ENCODE measurements around the gene CIC. TPM values are rescaled to one million over a fixed set of nuclear protein-coding genes. Genes with fewer than 3 reads are reported as not detected.

CIC gene
- total and polyA plus RNA-seq, 2 of the 13 experiments (the other 11 are each of a cell fraction or from before 2014, with no cell fraction given): 5.9 to 8.0 TPM

- TF ChIP-seq ATF1 (CRISPR knock-in tag; IDR thresholded peaks at IDR 0.05) (peak; percentile 92), HNRNPK (IDR thresholded peaks at IDR 0.05; ENCODE audit: low read depth, low read length, poor library complexity, severe bottlenecking) (no peak), ZC3H4 (CRISPR knock-in tag; IDR thresholded peaks at IDR 0.05; ENCODE audit: borderline replicate concordance) (no peak), TFDP2 (CRISPR knock-in tag; IDR thresholded peaks at IDR 0.05) (peak; percentile 64), ZNF33B (CRISPR knock-in tag; IDR thresholded peaks at IDR 0.05) (no peak; the same call in 1 of the 2 replicates), HDAC2 (CRISPR knock-in tag; IDR thresholded peaks at IDR 0.05) (peak; percentile 38; the same call in 1 of the 2 replicates), ZNF784 (CRISPR knock-in tag; IDR thresholded peaks at IDR 0.05; ENCODE audit: borderline replicate concordance) (0 out of 2 replicates have a peak, but pooled peaks have one; percentile 62), PCBP2 (optimal IDR thresholded peaks at IDR 0.05; ENCODE audit: low read depth, low read length, poor library complexity, severe bottlenecking) (no peak), E2F5 (CRISPR knock-in tag; conservative IDR thresholded peaks at IDR 0.05) (peak; percentile 62), CHD2 (IDR thresholded peaks at IDR 0.05; ENCODE audit: low read depth, low read length) (peak; percentile 83), ZNF558 (CRISPR knock-in tag; IDR thresholded peaks at IDR 0.05; ENCODE audit: borderline replicate concordance) (no peak; the same call in 1 of the 2 replicates), ZBTB43 (CRISPR knock-in tag; conservative IDR thresholded peaks at IDR 0.05) (0 out of 2 replicates have a peak, but pooled peaks have one; percentile 48), TMF1 (CRISPR knock-in tag; IDR thresholded peaks at IDR 0.05; ENCODE audit: low read depth) (no peak), BCL6 (CRISPR knock-in tag; IDR thresholded peaks at IDR 0.05) (peak; percentile 85), EEA1 (CRISPR knock-in tag; IDR thresholded peaks at IDR 0.05; ENCODE audit: borderline replicate concordance) (no peak), CCDC6 (CRISPR knock-in tag; IDR thresholded peaks at IDR 0.05) (no peak), ZNF280B (CRISPR knock-in tag; IDR thresholded peaks at IDR 0.05; ENCODE audit: borderline replicate concordance) (no peak), RFXANK (CRISPR knock-in tag; IDR thresholded peaks at IDR 0.05) (peak; percentile 16; the same call in 1 of the 2 replicates), ZNF451 (CRISPR knock-in tag; IDR thresholded peaks at IDR 0.05) (0 out of 2 replicates have a peak, but pooled peaks have one; percentile 46), ZNF749 (CRISPR knock-in tag; IDR thresholded peaks at IDR 0.05; ENCODE audit: borderline replicate concordance) (no peak)
- TF ChIP-seq, protein P1, sequence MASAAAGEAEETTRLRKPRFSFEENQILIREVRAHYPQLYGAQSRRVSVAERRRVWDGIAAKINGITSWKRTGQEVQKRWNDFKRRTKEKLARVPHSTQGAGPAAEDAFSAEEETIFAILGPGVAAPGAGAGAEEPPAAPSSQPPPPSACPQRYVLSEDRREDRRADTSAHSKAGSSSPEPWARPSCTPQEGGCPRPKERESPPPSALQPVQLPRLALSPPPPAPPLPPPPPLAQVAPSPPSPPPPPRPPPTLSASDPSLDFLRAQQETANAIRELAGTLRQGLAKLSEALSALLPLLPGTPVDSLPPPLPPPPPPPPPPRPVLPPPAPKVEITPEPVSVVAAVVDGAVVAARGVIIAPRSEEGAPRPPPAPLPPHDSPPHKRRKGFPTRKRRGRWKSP (CRISPR knock-in tag; IDR thresholded peaks at IDR 0.05): no peak
Measured at GRCh38 chr19:42242512-42243409, 26.3 kb upstream of the CIC start, which contains the start of gene GSK3A (continued).
